HCT116 (cell line): ENCODE data around the gene AKR1A1. TPM values are rescaled to one million over a fixed set of nuclear protein-coding genes. Genes with fewer than 3 reads are reported as not detected.
A peak's percentile ranks its signal among the peaks of the same experiment; 100 is the strongest.

Experiments used
- ATAC-seq: fragments of 200-7000 bp; cut with Tn5 transposase; 2 replicates; pipeline ENCODE4 v1.9.1; 2020; ENCODE audit warnings: mild to moderate bottlenecking, moderate library complexity
- BruUV-seq: library from RNA; stranded (reverse); fragments of 400-500 nt; replicated peaks from 2 replicates; lab custom pipeline; 2021; lab: Mats Ljungman, UMichigan
- CTCF ChIA-PET: fragments of 300-600 bp; sonication (Branson Sonifier 250); formaldehyde crosslinking; loops from one replicate; lab custom pipeline; 2021; ENCODE audit warnings: antibody characterized with exemption; lab: Charles Lee
- POLR2A ChIA-PET: fragments of 300-600, 350-600 bp; sonication (Branson Sonifier 250); formaldehyde crosslinking; loops from one replicate; lab custom pipeline; 2021; ENCODE audit warnings: antibody characterized with exemption; lab: Charles Lee
- RAD21 ChIA-PET, 2 experiments: fragments of 300-600 bp; sonication (Branson Sonifier 250); formaldehyde crosslinking; loops; one replicate each; lab custom pipeline; 2023; ENCODE audit warnings: low total read pairs in 2 of 2; ENCODE audit not compliant: uncharacterized antibody in 2 of 2, unreplicated experiment in 2 of 2, low non-redundant PET in 1 of 2; lab: Charles Lee
- DNase-seq: peaks from one replicate; pipeline ENCODE4 v3.0.0-alpha.2; 2010; ENCODE audit warnings: low read depth, low spot score
- H2AFZ ChIP-seq: fragments of 200-600 bp; shearing (Covaris generic), sonication (generic); 2 replicates; pipeline ENCODE4 v1.6.1; 2017; ENCODE audit warnings: low read depth, mixed run types, mixed read lengths, antibody characterized with exemption, low read length; ENCODE audit not compliant: poor library complexity, severe bottlenecking
- H3K27ac ChIP-seq: 2 replicates; pipeline ENCODE4 v1.5.1; 2012; ENCODE audit warnings: low read depth, low read length
- H3K27me3 ChIP-seq: fragments of 200-600 bp; sonication (generic); 2 replicates; pipeline ENCODE4 v1.6.1; 2016; ENCODE audit warnings: mixed run types, low read length, mixed read lengths; ENCODE audit not compliant: insufficient read depth
- H3K36me3 ChIP-seq, 2 experiments: fragments of 200-500 bp in 1 of 2; fragments of 200-600 bp in 1 of 2; sonication (Bioruptor generic) in 1 of 2; sonication (generic) in 1 of 2; 2 replicates each; pipeline versions ENCODE4 v1.5.1 to v1.6.1; 2014 to 2016; ENCODE audit warnings: low read length in 2 of 2, inconsistent platforms in 1 of 2, mixed read lengths in 1 of 2, mixed run types in 1 of 2; ENCODE audit not compliant: insufficient read depth in 2 of 2, control insufficient read depth in 1 of 2
- H3K4me1 ChIP-seq, 2 experiments: fragments of 200-600 bp in 1 of 2; sonication (generic) in 1 of 2; 2 replicates each; pipeline versions ENCODE4 v1.5.1 to v1.6.1; 2012 to 2017; ENCODE audit warnings: low read length in 2 of 2, inconsistent platforms in 1 of 2, mild to moderate bottlenecking in 1 of 2, mixed read lengths in 1 of 2, mixed run types in 1 of 2, moderate library complexity in 1 of 2; ENCODE audit not compliant: insufficient read depth in 2 of 2, control insufficient read depth in 1 of 2
- H3K4me2 ChIP-seq: fragments of 200-600 bp; sonication (generic); 2 replicates; pipeline ENCODE4 v1.6.1; 2017; ENCODE audit warnings: mixed run types, low read length, mixed read lengths
- H3K4me3 ChIP-seq, 2 experiments: fragments of 200-600 bp in 1 of 2; sonication (generic) in 1 of 2; replicated peaks in 1 of 2; 2 replicates each; pipeline ENCODE4 v1.5.1; 2011 to 2016; ENCODE audit warnings: low read length in 2 of 2, control low read depth in 1 of 2, low read depth in 1 of 2, mild to moderate bottlenecking in 1 of 2, mixed read lengths in 1 of 2, mixed run types in 1 of 2
- H3K79me2 ChIP-seq: fragments of 200-600 bp; sonication (generic); 2 replicates; pipeline ENCODE4 v1.6.1; 2017; ENCODE audit warnings: mild to moderate bottlenecking, mixed run types, low read length, moderate library complexity, mixed read lengths; ENCODE audit not compliant: insufficient read depth
- H3K9ac ChIP-seq: fragments of 200-600 bp; sonication (generic); 2 replicates; pipeline ENCODE4 v1.6.1; 2016; ENCODE audit warnings: low read length, mixed read lengths
- H3K9me2 ChIP-seq: fragments of 200-600 bp; sonication (generic), shearing (Covaris generic); 2 replicates; pipeline ENCODE4 v1.6.1; 2017; ENCODE audit warnings: mixed run types, mild to moderate bottlenecking, moderate library complexity; ENCODE audit not compliant: insufficient read depth
- H3K9me3 ChIP-seq, 2 experiments: fragments of 200-500 bp in 1 of 2; fragments of 200-600 bp in 1 of 2; sonication (Bioruptor generic) in 1 of 2; sonication (generic) in 1 of 2; 2 replicates each; pipeline ENCODE4 v1.6.1; 2014 to 2017; ENCODE audit warnings: low read length in 2 of 2, mixed read lengths in 2 of 2, inconsistent platforms in 1 of 2, low read depth in 1 of 2, mild to moderate bottlenecking in 1 of 2, mixed run types in 1 of 2, moderate library complexity in 1 of 2; ENCODE audit not compliant: control insufficient read depth in 1 of 2, insufficient read depth in 1 of 2
- H4K20me1 ChIP-seq: fragments of 200-600 bp; sonication (generic), shearing (Covaris generic); 2 replicates; pipeline ENCODE4 v1.6.1; 2017; ENCODE audit warnings: mixed run types, mild to moderate bottlenecking, moderate library complexity; ENCODE audit not compliant: insufficient read depth
- CBX3 ChIP-seq: IDR thresholded peaks from 2 replicates; pipeline ENCODE4 v1.6.1; 2012; ENCODE audit warnings: low read depth
- CEBPB ChIP-seq: IDR thresholded peaks from 2 replicates; pipeline ENCODE4 v1.6.1; 2012; ENCODE audit warnings: low read depth
- EGR1 ChIP-seq: IDR thresholded peaks from 2 replicates; pipeline ENCODE4 v1.6.1; 2012; ENCODE audit warnings: low read depth
- POLR2A ChIP-seq: IDR thresholded peaks from 2 replicates; pipeline ENCODE4 v1.7.0; 2011; ENCODE audit warnings: borderline replicate concordance; ENCODE audit not compliant: insufficient read depth, insufficient read length; ENCODE audit errors: extremely low read depth
- ZBTB33 ChIP-seq: IDR thresholded peaks from 2 replicates; pipeline ENCODE4 v1.6.1; 2011; ENCODE audit warnings: mild to moderate bottlenecking, low read length, moderate library complexity; ENCODE audit not compliant: insufficient replicate concordance; ENCODE audit errors: extremely low read depth
- intact Hi-C: fragments of 100-400 bp; cut with micrococcal nuclease; formaldehyde crosslinking; loops from 2 replicates; pipeline ENCODE4 v1.10.0; 2022
- total RNA-seq: library from RNA; stranded (reverse); gene quantifications from one replicate; pipeline ENCODE4 v1.2.1, GENCODE V29; 2021; ENCODE audit not compliant: unreplicated experiment

The AKR1A1 gene
- total RNA-seq, 1 experiment from 2014 or later, result 199 TPM

GRCh38 chr1:45617618-45618017, 67.0 kb downstream of the AKR1A1 start (continued):
- no peak for TF ChIP-seq ZBTB33

GRCh38 chr1:45619149-45619921, 68.7 kb downstream of the AKR1A1 start:
- Histone ChIP-seq H3K9me2 (no peaks in the 10 kb centered on the region), H3K4me2 (no peak overlapping the region), H4K20me1 (peaks cover 5% of the 10 kb centered on the region; the same call in 1 of the 2 replicates), H3K4me3 (no peak overlapping the region), H3K36me3 (peaks cover 25 to 38% of the 10 kb centered on the region in 2 experiments; a peak in 3 of 4 replicates), H3K4me1 (no peaks in the 10 kb centered on the region), H2AFZ (no peak overlapping the region), H3K9ac (no peak overlapping the region), H3K27me3 (no peaks in the 10 kb centered on the region), H3K79me2 (no peaks in the 10 kb centered on the region), H3K27ac (0 out of 2 replicates have a peak overlapping the region, but pooled peaks have one; percentile 22), H3K9me3 (no peaks in the 10 kb centered on the region)
- CTCF ChIA-PET, result no interaction called here
- BruUV-seq, result no TSS peak
- RAD21 ChIA-PET, result no interaction called here
- POLR2A ChIA-PET, result no interaction called here
- no peak for ATAC-seq
- intact Hi-C loops, result no loop called here
- DNase-seq, result no peak
- no peak for TF ChIP-seq CEBPB
- no peak for TF ChIP-seq CBX3
- TF ChIP-seq EGR1, result no peak
- TF ChIP-seq POLR2A, result no peak

Other genes with a start within 250 kb of the AKR1A1 start
- not detected for gene HPDL, start 223.9 kb upstream of the AKR1A1 start, total RNA-seq
- 11.5 TPM for gene TOE1, start 210.7 kb upstream of the AKR1A1 start, total RNA-seq
- gene MUTYH, start 210.4 kb upstream of the AKR1A1 start, total RNA-seq, result 44.8 TPM
- gene TESK2, start 59.7 kb upstream of the AKR1A1 start, total RNA-seq, result 5.0 TPM
- 3.1 TPM for gene CCDC163, start 50.8 kb upstream of the AKR1A1 start, total RNA-seq
- gene MMACHC, start 50.5 kb upstream of the AKR1A1 start, total RNA-seq, result 16.2 TPM
- 1,171 TPM for gene PRDX1, start 28.9 kb upstream of the AKR1A1 start, total RNA-seq
- 185 TPM for gene NASP, start 33.2 kb downstream of the AKR1A1 start, total RNA-seq
- gene CCDC17, start 73.2 kb downstream of the AKR1A1 start, total RNA-seq, result 2.4 TPM
- 110 TPM for gene GPBP1L1, start 135.7 kb downstream of the AKR1A1 start, total RNA-seq
- 39.3 TPM for gene TMEM69, start 137.4 kb downstream of the AKR1A1 start, total RNA-seq
- gene IPP, start 199.8 kb downstream of the AKR1A1 start, total RNA-seq, result 13.8 TPM